Hematopoietic multipotent progenitor cell treated with erythropoietin and hydrocortisone succinate and interleukin-3 and kit ligand, for 17 days (in vitro differentiated cells): ENCODE measurements around the gene CAPN12.

ENCODE experiments used
- DNase-seq: peaks from one replicate; pipeline ENCODE4 v3.0.0-alpha.2; 2015; ENCODE audit warnings: low spot score

CAPN12 gene

DNA sequence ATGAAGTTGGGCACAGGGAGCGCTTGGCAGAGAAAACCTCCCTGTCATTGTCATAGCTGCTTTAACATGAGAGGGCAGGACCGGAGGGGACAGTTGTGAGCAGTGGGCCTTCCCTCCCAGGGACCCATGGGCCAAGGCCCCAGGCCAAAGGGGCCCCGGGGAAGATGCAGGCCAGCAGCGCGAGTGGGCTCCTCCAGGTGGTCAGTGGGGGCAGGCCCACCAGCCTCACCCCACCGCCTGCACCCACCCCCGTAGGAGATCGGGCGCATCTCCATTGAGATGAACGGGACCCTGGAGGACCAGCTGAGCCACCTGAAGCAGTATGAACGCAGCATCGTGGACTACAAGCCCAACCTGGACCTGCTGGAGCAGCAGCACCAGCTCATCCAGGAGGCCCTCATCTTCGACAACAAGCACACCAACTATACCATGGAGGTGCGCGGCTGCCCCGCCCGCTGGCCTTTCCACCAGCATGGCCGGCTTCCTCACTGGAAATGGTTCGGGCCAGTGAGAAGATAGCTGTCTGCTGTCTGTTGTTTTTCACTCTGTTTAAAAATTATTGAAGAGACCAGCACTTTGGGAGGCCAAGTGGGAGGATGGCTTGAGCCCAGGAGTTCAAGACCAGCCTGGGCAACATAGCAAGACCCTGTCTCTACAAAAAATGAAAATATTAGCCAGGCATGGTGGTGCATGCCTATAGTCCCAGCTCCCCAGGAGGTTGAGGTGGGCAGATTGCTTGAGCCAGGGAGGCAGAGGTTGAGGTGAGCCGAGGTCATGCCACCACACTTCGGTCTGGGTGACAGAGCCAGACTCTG is 18.6 kb downstream of the CAPN12 start:
- DNase-seq: no peak

DNA sequence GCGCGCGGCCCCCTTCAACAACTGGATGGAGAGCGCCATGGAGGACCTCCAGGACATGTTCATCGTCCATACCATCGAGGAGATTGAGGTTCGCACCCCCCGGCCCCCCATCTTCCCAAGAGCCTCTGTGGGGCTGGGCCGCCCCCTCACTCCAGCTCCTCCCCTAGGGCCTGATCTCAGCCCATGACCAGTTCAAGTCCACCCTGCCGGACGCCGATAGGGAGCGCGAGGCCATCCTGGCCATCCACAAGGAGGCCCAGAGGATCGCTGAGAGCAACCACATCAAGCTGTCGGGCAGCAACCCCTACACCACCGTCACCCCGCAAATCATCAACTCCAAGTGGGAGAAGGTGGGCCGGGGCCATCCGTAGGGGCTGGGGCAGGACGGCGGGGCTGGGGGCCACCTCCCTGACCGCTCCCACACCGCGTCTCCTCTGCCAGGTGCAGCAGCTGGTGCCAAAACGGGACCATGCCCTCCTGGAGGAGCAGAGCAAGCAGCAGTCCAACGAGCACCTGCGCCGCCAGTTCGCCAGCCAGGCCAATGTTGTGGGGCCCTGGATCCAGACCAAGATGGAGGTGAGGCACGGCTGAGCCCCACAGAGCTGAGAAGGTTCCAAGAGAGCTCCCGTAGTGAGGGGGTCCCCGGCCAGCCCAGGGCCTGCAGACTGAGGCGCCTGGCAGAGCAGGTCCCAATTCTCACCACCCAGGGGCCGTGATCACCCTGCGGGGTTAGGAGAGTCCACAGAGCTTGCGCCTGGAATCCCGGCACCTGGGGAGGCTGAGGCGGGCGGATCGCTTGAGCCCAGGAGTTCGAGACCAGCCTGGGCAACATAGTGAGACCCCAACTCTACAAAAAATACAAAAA is 20.1 kb downstream of the CAPN12 start:
- DNase-seq: no peak

GRCh38 chr19:38723606-38723965 is 20.7 kb downstream of the CAPN12 start:
- no peak for DNase-seq

GRCh38 chr19:38722947-38723605 is 21.2 kb downstream of the CAPN12 start:
- no peak for DNase-seq

DNA sequence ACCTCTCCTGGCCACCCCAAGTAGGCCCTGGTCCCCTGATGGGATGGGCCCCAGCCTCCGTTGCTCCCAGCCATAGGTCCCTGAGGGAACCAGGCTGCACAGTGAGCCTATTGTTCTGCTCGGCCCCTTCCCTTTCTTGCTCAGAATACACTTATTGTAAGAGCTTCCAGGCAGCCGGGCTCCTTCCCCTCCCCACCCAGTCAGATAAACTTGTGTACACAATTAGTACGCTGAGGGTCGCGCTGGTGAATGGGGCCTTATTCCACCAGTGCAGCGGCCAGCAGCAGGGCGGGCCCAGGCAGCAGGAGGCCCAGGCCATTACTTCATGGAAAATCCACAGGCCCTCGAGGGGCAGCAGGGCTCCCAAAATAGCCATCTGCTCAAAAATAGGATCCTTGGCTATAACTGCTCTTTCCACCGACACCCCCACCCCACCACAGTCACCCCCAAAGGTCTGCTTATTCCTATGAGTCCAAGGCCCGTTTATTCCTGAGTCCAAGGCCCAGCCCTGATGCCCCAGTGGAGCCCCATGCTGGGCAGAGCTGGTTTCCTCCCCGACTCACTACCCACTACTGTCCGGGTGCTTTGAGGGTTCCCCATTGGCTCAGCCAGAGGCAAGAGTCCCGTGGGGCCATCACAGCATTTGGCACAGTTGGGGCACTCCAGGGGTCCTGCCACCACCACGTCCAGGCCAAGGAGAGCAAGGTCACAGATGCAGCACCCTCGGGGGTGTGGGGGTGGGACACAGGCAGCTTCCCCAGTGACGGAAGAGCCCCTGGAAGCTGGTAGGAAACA is 22.1 kb downstream of the CAPN12 start:
- no peak for DNase-seq

DNA sequence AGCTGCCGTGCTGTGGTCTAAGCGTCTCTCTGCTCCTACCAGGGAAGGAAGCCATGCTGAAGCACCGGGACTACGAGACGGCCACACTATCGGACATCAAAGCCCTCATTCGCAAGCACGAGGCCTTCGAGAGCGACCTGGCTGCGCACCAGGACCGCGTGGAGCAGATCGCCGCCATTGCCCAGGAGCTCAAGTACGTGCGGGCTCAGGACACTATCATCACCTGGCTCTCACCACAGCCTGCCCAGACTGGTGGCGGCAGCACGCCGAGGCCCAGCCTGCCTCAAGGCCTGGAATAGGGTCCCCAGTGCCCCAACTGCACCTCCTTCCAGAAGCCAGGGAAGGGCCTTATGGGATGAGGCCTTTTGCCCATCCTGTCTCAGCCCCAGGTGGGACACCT is 22.8 kb downstream of the CAPN12 start:
- DNase-seq: no peak

DNA sequence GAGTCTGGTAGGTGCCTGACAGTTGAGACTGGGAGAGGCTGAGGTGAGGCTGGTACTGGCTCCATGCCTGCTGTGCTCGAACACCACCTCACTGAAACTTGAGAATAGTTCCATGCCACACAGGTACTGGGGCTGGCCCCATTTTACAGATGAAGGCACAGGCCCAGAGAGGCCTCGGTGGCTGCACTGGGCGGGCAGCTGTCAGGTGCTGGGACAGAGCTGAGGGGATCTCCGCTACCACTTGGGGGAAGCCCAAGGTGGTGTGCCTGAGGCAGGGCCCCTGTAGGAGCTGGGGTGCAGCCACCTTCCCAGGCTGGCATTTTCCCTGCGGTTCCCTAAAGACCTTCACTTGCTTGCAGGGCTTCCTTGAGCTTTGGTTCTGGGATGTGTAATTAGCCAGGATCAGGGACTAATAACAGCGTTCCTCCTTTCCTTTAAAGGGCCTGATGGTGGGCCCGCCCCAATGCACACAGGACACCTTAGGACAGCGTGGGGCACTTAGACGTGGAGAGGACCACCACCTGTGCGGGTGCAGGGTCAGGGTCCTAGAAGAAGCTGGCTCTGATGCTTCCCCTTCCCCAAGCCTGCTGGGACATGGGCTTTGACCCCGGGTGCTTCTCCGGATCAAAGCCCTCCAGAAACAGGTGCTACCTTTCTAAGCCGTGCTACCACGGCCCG is 23.6 kb downstream of the CAPN12 start:
- DNase-seq: no peak

- DNase-seq: no peak
Observed at GRCh38 chr19:38719761-38720558, 24.3 kb downstream of the CAPN12 start.

DNA sequence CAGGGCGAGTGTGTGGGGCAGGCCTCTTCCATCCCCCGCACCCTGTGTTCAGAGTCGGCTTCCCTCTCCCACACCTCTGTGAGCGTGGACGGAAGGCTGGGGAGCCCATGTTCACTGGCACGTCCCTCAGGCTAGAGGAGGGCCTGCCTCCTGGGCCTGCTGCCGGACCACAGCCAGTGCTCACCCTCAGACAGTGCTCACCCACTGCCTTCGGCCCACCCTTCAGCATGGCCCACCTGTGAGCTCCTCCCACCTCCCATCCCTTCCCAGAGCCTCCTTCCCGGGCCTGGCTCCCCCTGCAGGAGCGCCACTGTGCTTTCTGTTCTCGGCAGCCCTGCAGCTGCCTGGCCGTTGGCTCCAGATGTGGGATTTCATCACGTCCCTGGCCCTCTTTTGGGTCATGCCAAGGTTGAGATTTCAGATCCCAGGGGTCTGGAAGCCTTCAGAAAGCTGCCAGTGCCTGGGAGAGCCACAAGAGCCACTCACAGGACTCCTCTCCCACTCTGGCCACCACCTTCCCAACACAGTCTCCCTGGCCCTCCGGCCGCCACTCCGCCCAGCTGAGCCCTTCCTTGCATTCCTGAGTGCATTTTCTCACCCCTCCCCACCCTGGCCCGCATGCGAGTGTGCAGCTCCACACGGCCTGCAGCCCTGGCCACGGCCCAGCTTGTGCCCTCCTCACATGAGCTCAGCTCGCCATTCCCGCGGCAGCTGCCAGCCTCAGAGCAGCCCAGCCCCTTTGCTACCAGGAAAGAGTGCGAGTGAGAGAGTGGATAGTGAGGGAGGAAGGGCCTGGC is 25.3 kb downstream of the CAPN12 start:
- no peak for DNase-seq

DNA sequence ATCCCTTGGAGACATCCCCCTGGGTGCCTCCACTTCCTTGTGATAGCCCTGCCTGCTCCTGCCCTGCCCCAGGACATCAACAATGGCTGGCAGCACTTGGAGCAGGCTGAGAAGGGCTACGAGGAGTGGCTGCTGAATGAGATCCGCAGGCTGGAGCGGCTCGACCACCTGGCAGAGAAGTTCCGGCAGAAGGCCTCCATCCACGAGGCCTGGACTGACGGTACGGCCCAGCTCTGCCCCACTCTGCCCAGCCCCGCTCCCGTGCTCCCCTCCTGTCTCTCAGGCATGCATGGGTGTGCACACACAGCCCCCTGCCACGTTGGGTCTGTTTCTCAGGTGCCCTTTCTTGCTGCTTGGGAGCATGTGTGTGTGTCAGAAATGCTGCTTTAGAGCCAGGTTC is 26.4 kb downstream of the CAPN12 start:
- no peak for DNase-seq

- no peak for DNase-seq
Observed at GRCh38 chr19:38717051-38717450, 27.2 kb downstream of the CAPN12 start.

DNA sequence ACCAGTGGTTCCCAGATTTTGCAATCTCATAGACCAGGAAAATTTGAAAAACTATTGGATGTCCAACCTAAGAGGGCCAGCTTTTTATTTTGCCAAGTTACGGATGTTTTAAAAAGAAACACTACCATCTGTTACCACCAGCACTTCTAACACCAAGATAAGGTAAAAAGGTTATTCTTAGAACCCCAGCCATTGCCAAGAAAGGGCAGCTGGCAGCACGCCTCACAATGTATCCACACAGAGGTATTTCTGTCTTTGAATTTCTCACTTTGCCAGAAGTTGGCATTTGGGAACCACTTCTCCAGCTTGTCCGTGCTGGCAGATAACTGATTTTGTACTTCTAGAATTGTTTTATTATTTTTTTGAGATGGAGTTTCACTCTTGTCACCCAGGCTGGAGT is 28.7 kb downstream of the CAPN12 start:
- DNase-seq: no peak

GRCh38 chr19:38714354-38714778 is 29.9 kb downstream of the CAPN12 start:
- DNase-seq: no peak

- no peak for DNase-seq
Observed at GRCh38 chr19:38713865-38714264, 30.4 kb downstream of the CAPN12 start.

DNA sequence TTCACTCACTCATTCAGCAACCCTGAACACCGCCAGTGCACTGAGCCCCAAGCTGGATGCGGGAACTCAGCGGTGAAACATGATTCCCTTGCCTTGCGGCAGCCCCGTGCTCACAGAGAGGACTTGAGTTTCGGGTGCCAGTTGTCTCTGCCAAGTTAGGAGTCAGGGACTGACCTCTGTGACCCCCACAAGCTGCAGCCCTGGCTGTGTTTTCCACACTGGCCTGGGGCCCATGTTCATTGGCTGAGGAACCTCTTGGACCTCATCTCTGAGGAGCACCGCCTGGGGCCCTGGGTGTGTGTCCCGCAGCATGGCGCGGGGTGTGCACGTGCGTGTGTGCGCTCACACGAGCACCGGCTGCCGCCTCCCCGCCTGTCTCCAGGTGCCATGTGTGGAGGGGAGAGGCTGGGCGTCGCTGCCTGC is 31.0 kb downstream of the CAPN12 start:
- DNase-seq: no peak

DNA sequence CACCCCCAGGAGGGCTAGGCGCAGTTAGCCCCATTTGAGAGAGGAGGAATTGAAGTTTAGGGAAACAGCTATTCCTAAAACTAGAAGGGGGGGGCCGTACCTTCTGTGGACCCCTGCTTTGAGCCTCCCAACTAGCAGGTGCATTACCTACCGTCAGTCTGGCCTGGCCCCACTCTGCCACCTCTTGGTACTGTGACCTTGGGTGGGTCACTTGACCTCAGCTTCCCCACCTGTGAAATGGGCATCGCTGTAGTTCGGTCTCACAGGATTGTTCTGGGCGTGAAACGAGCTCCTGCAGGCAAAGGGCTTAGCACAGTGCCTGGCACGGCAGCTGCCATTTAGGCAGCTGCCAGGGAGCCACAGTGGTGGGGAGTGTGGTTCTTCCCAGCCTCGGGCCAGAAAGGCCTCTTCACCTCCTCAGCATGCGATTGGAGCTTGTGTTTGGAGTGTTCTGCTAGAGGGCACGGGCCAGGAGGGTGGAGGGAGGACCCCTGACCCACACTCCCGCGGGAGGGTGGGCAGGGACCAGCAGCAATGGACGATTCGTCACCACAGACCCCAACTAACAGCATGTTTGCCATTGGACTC is 32.0 kb downstream of the CAPN12 start:
- DNase-seq: no peak

GRCh38 chr19:38711726-38712153 is 32.5 kb downstream of the CAPN12 start:
- DNase-seq: no peak

GRCh38 chr19:38710928-38711725 is 33.1 kb downstream of the CAPN12 start:
- no peak for DNase-seq

- DNase-seq: no peak
Observed at GRCh38 chr19:38710416-38710702, 33.9 kb downstream of the CAPN12 start.
